ENCODE measurements around the gene LRP1B. TPM values are rescaled to one million over a fixed set of nuclear protein-coding genes. Genes with fewer than 3 reads are reported as not detected.
"Not testable (repeated sequence)": the region's sequence is repeated elsewhere in the genome, so short reads cannot be mapped to it uniquely, and the experiment has no call there.

The LRP1B gene
- total RNA-seq, 4 donors from 2014 or later, result 0.85 to 3.3 (median 1.1) TPM; not detected in 1

GRCh38 chr2:142094233-142094632 is 36.6 kb downstream of the LRP1B start:
- TF ChIP-seq CTCF (IDR thresholded peaks at IDR 0.05) (no peak), POLR2A (IDR thresholded peaks at IDR 0.05) (no peak)
- Histone ChIP-seq H3K9me3 (no peaks in the 10 kb centered on the region), H3K27me3 (no peaks in the 10 kb centered on the region), H3K4me3 (no peak overlapping the region), H3K4me1 (no peaks in the 10 kb centered on the region), H3K36me3 (no peaks in the 10 kb centered on the region), H3K27ac (no peak overlapping the region)
- DNase-seq, result no peak

GRCh38 chr2:142088058-142088568 is 42.7 kb downstream of the LRP1B start:
- no peaks in the 10 kb centered on the region for H3K4me1 ChIP-seq
- no peaks in the 10 kb centered on the region for H3K36me3 ChIP-seq
- H3K9me3 ChIP-seq, result no peaks in the 10 kb centered on the region
- no peak overlapping the region for H3K27ac ChIP-seq
- no peak for DNase-seq
- TF ChIP-seq CTCF (IDR thresholded peaks at IDR 0.05) (no peak), POLR2A (IDR thresholded peaks at IDR 0.05) (no peak)
- H3K27me3 ChIP-seq, result no peaks in the 10 kb centered on the region
- no peak overlapping the region for H3K4me3 ChIP-seq

- H3K4me1 ChIP-seq, H3K27ac ChIP-seq, DNase-seq, H3K27me3 ChIP-seq, H3K4me3 ChIP-seq, H3K9me3 ChIP-seq, H3K36me3 ChIP-seq: not testable (repeated sequence)
Observed at GRCh38 chr2:142087585-142087984, 43.2 kb downstream of the LRP1B start.

- no peak for TF ChIP-seq POLR2A (IDR thresholded peaks at IDR 0.05)
- no peak for TF ChIP-seq CTCF (IDR thresholded peaks at IDR 0.05)
- Histone ChIP-seq H3K27me3 (no peaks in the 10 kb centered on the region), H3K36me3 (no peaks in the 10 kb centered on the region), H3K4me3 (no peak overlapping the region), H3K4me1 (no peaks in the 10 kb centered on the region), H3K27ac (no peak overlapping the region), H3K9me3 (no peaks in the 10 kb centered on the region)
- DNase-seq, result no peak
Observed at GRCh38 chr2:142082368-142082767, 48.4 kb downstream of the LRP1B start.

- Histone ChIP-seq H3K4me1 (no peaks in the 10 kb centered on the region), H3K27ac (no peak overlapping the region)
- TF ChIP-seq POLR2A (IDR thresholded peaks at IDR 0.05) (no peak), CTCF (IDR thresholded peaks at IDR 0.05) (no peak)
Observed at GRCh38 chr2:142076317-142076716, 54.5 kb downstream of the LRP1B start.

GRCh38 chr2:142075826-142076225 is 55.0 kb downstream of the LRP1B start:
- Histone ChIP-seq H3K27ac (no peak overlapping the region), H3K9me3 (no peaks in the 10 kb centered on the region), H3K36me3 (no peaks in the 10 kb centered on the region), H3K27me3 (no peaks in the 10 kb centered on the region), H3K4me3 (no peak overlapping the region), H3K4me1 (no peaks in the 10 kb centered on the region)
- no peak for DNase-seq
- no peak for TF ChIP-seq POLR2A (IDR thresholded peaks at IDR 0.05)
- no peak for TF ChIP-seq CTCF (IDR thresholded peaks at IDR 0.05)

More at GRCh38 chr2:142076317-142076716, 54.5 kb downstream of the LRP1B start:
- Histone ChIP-seq H3K27me3 (no peaks in the 10 kb centered on the region), H3K9me3 (no peaks in the 10 kb centered on the region), H3K4me3 (no peak overlapping the region), H3K36me3 (no peaks in the 10 kb centered on the region)
- DNase-seq, result no peak

Measured in Peyer's patch (tissue), 4 donors.